Measurements from ENCODE around the gene HHAT. TPM values are rescaled to one million over a fixed set of nuclear protein-coding genes. Genes with fewer than 3 reads are reported as not detected.

HHAT gene
- total RNA-seq, 1 experiment from 2014 or later: 2.3 TPM

- Histone ChIP-seq H3K9ac (ENCODE audit: low read length) (no peak overlapping the region), H3K4me3 (ENCODE audit: low read length) (no peak overlapping the region), H2AFZ (ENCODE audit: low read length) (no peak overlapping the region), H3K4me2 (ENCODE audit: low read depth, low read length, poor library complexity, severe bottlenecking) (no peak overlapping the region), H3K9me2 (replicated peaks; ENCODE audit: insufficient read depth, low read length) (no peaks in the 10 kb centered on the region), H3K36me3 (ENCODE audit: insufficient read depth, low read length) (no peaks in the 10 kb centered on the region), H4K20me1 (ENCODE audit: insufficient read depth, low read depth, low read length) (0 out of 2 replicates have a peak, but pooled peaks cover 2% of the 10 kb centered on the region), H3K79me2 (ENCODE audit: low read length) (no peaks in the 10 kb centered on the region), H3K27me3 (ENCODE audit: low read length) (no peaks in the 10 kb centered on the region), H3K9me3 (ENCODE audit: low read length) (no peaks in the 10 kb centered on the region), H3K4me1 (ENCODE audit: low read length) (no peaks in the 10 kb centered on the region), H3K27ac (ENCODE audit: low read length) (no peak overlapping the region)
- no peak for DNase-seq
Observed at GRCh38 chr1:210525716-210526454, 197.2 kb downstream of the HHAT start.

- Histone ChIP-seq H3K4me3 (ENCODE audit: low read length) (no peak overlapping the region), H3K9ac (ENCODE audit: low read length) (no peak overlapping the region), H3K79me2 (ENCODE audit: low read length) (no peaks in the 10 kb centered on the region), H3K36me3 (ENCODE audit: insufficient read depth, low read length) (no peaks in the 10 kb centered on the region), H4K20me1 (ENCODE audit: insufficient read depth, low read depth, low read length) (0 out of 2 replicates have a peak, but pooled peaks cover 2% of the 10 kb centered on the region), H3K9me2 (replicated peaks; ENCODE audit: insufficient read depth, low read length) (no peaks in the 10 kb centered on the region), H3K9me3 (ENCODE audit: low read length) (no peaks in the 10 kb centered on the region), H2AFZ (ENCODE audit: low read length) (no peak overlapping the region), H3K27me3 (ENCODE audit: low read length) (no peaks in the 10 kb centered on the region), H3K4me1 (ENCODE audit: low read length) (no peaks in the 10 kb centered on the region), H3K27ac (ENCODE audit: low read length) (no peak overlapping the region), H3K4me2 (ENCODE audit: low read depth, low read length, poor library complexity, severe bottlenecking) (no peak overlapping the region)
- DNase-seq: no peak
Observed at GRCh38 chr1:210527091-210527490, 198.4 kb downstream of the HHAT start.

GRCh38 chr1:210531475-210532222 is 202.9 kb downstream of the HHAT start:
- no peak overlapping the region for H3K4me2 ChIP-seq (ENCODE audit: low read depth, low read length, poor library complexity, severe bottlenecking)
- no peak overlapping the region for H3K27ac ChIP-seq (ENCODE audit: low read length)
- H3K9ac ChIP-seq (ENCODE audit: low read length): no peak overlapping the region
- H3K4me3 ChIP-seq (ENCODE audit: low read length): no peak overlapping the region
- H3K36me3 ChIP-seq (ENCODE audit: insufficient read depth, low read length): no peaks in the 10 kb centered on the region
- H3K79me2 ChIP-seq (ENCODE audit: low read length): no peaks in the 10 kb centered on the region
- H3K9me3 ChIP-seq (ENCODE audit: low read length): no peaks in the 10 kb centered on the region
- DNase-seq: no peak
- 0 out of 2 replicates have a peak, but pooled peaks cover 2% of the 10 kb centered on the region for H4K20me1 ChIP-seq (ENCODE audit: insufficient read depth, low read depth, low read length)
- no peaks in the 10 kb centered on the region for H3K9me2 ChIP-seq (replicated peaks; ENCODE audit: insufficient read depth, low read length)
- H3K4me1 ChIP-seq (ENCODE audit: low read length): no peaks in the 10 kb centered on the region
- no peaks in the 10 kb centered on the region for H3K27me3 ChIP-seq (ENCODE audit: low read length)
- H2AFZ ChIP-seq (ENCODE audit: low read length): no peak overlapping the region

GRCh38 chr1:210532223-210532598 is 203.5 kb downstream of the HHAT start:
- no peaks in the 10 kb centered on the region for H3K79me2 ChIP-seq (ENCODE audit: low read length)
- no peak overlapping the region for H3K4me3 ChIP-seq (ENCODE audit: low read length)
- no peaks in the 10 kb centered on the region for H3K9me2 ChIP-seq (replicated peaks; ENCODE audit: insufficient read depth, low read length)
- no peaks in the 10 kb centered on the region for H3K27me3 ChIP-seq (ENCODE audit: low read length)
- no peak overlapping the region for H3K27ac ChIP-seq (ENCODE audit: low read length)
- no peak overlapping the region for H3K4me2 ChIP-seq (ENCODE audit: low read depth, low read length, poor library complexity, severe bottlenecking)
- 0 out of 2 replicates have a peak, but pooled peaks cover 2% of the 10 kb centered on the region for H4K20me1 ChIP-seq (ENCODE audit: insufficient read depth, low read depth, low read length)
- H3K36me3 ChIP-seq (ENCODE audit: insufficient read depth, low read length): no peaks in the 10 kb centered on the region
- no peak overlapping the region for H2AFZ ChIP-seq (ENCODE audit: low read length)
- H3K9ac ChIP-seq (ENCODE audit: low read length): no peak overlapping the region
- DNase-seq: no peak
- no peaks in the 10 kb centered on the region for H3K4me1 ChIP-seq (ENCODE audit: low read length)
- H3K9me3 ChIP-seq (ENCODE audit: low read length): no peaks in the 10 kb centered on the region

GRCh38 chr1:210535761-210536160 is 207.1 kb downstream of the HHAT start:
- Histone ChIP-seq H3K4me3 (ENCODE audit: low read length) (no peak overlapping the region), H3K9ac (ENCODE audit: low read length) (no peak overlapping the region), H4K20me1 (ENCODE audit: insufficient read depth, low read depth, low read length) (no peaks in the 10 kb centered on the region), H3K27me3 (ENCODE audit: low read length) (no peaks in the 10 kb centered on the region), H3K36me3 (ENCODE audit: insufficient read depth, low read length) (no peaks in the 10 kb centered on the region), H3K27ac (ENCODE audit: low read length) (no peak overlapping the region), H2AFZ (ENCODE audit: low read length) (no peak overlapping the region), H3K4me1 (ENCODE audit: low read length) (no peaks in the 10 kb centered on the region), H3K9me2 (replicated peaks; ENCODE audit: insufficient read depth, low read length) (no peaks in the 10 kb centered on the region), H3K4me2 (ENCODE audit: low read depth, low read length, poor library complexity, severe bottlenecking) (no peak overlapping the region), H3K79me2 (ENCODE audit: low read length) (no peaks in the 10 kb centered on the region), H3K9me3 (ENCODE audit: low read length) (no peaks in the 10 kb centered on the region)
- DNase-seq: no peak

GRCh38 chr1:210536254-210536961 is 207.7 kb downstream of the HHAT start:
- H3K4me2 ChIP-seq (ENCODE audit: low read depth, low read length, poor library complexity, severe bottlenecking): no peak overlapping the region
- H3K4me1 ChIP-seq (ENCODE audit: low read length): no peaks in the 10 kb centered on the region
- DNase-seq: no peak

GRCh38 chr1:210540288-210540687 is 211.6 kb downstream of the HHAT start:
- Histone ChIP-seq H3K79me2 (ENCODE audit: low read length) (no peaks in the 10 kb centered on the region), H3K9me3 (ENCODE audit: low read length) (no peaks in the 10 kb centered on the region), H4K20me1 (ENCODE audit: insufficient read depth, low read depth, low read length) (no peaks in the 10 kb centered on the region), H3K4me1 (ENCODE audit: low read length) (no peaks in the 10 kb centered on the region), H3K9ac (ENCODE audit: low read length) (no peak overlapping the region), H3K36me3 (ENCODE audit: insufficient read depth, low read length) (no peaks in the 10 kb centered on the region), H3K27ac (ENCODE audit: low read length) (no peak overlapping the region), H3K27me3 (ENCODE audit: low read length) (no peaks in the 10 kb centered on the region), H3K9me2 (replicated peaks; ENCODE audit: insufficient read depth, low read length) (no peaks in the 10 kb centered on the region), H2AFZ (ENCODE audit: low read length) (no peak overlapping the region), H3K4me2 (ENCODE audit: low read depth, low read length, poor library complexity, severe bottlenecking) (no peak overlapping the region), H3K4me3 (ENCODE audit: low read length) (no peak overlapping the region)
- DNase-seq: no peak

More at GRCh38 chr1:210536254-210536961, 207.7 kb downstream of the HHAT start:
- Histone ChIP-seq H3K27ac (ENCODE audit: low read length) (no peak overlapping the region), H3K4me3 (ENCODE audit: low read length) (no peak overlapping the region), H3K9me2 (replicated peaks; ENCODE audit: insufficient read depth, low read length) (no peaks in the 10 kb centered on the region), H3K9me3 (ENCODE audit: low read length) (no peaks in the 10 kb centered on the region), H3K27me3 (ENCODE audit: low read length) (no peaks in the 10 kb centered on the region), H2AFZ (ENCODE audit: low read length) (no peak overlapping the region), H3K9ac (ENCODE audit: low read length) (no peak overlapping the region), H4K20me1 (ENCODE audit: insufficient read depth, low read depth, low read length) (no peaks in the 10 kb centered on the region), H3K36me3 (ENCODE audit: insufficient read depth, low read length) (no peaks in the 10 kb centered on the region), H3K79me2 (ENCODE audit: low read length) (no peaks in the 10 kb centered on the region)

Measured in Karpas-422 (cell line).